Measurements from ENCODE around the gene ZBTB33. TPM values are rescaled to one million over a fixed set of nuclear protein-coding genes. Genes with fewer than 3 reads are reported as not detected.

Gene ZBTB33
- total and polyA plus RNA-seq, 2 donors, result 11.8 to 21.2 TPM

DNA sequence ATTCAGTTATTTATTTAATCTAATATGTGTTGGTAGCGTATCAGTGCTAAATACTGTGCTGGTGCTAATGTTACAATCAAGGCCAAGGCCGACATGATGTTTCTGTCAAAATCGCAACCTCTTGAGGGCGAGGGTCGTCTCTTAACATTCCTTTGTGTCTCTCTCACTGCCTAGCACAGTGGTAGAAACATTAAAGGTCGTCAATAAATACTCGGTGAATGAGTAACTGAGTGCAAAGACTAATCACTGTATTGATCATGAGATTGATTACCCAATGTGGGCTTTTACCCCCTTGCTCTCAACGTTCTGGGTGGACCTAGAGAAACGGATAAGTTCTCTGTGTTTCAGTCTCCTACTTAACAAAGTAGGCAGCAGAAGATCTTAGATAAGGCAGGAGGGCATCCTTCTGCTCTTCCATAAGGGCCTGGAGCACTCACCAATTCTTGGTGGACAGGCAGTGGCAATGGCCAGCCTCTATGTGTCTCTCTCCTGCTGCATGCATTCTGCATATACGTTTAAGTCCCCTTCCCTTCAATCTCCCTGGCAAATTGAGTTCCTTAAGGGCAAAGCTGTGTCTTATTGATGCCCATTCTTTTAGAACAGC, 30.5 kb downstream of the ZBTB33 start:
- WGBS, result 95% methylated on average over 10 of the region's 10 CpGs

GRCh38 chrX:120281761-120282160, 31.1 kb downstream of the ZBTB33 start:
- Histone ChIP-seq H3K4me1 (ENCODE audit: control insufficient read depth in 2 of 2, insufficient read depth in 2 of 2, low read length in 2 of 2) (no peaks in the 10 kb centered on the region), H3K4me3 (ENCODE audit: low read length in 2 of 2) (no peak overlapping the region), H3K27me3 (ENCODE audit: control insufficient read depth in 2 of 2, insufficient read depth in 1 of 2, low read length in 1 of 2) (no peaks in the 10 kb centered on the region), H3K36me3 (ENCODE audit: control insufficient read depth in 2 of 2, insufficient read depth in 2 of 2, low read length in 1 of 2) (no peaks in the 10 kb centered on the region), H3K27ac (ENCODE audit: low read depth in 1 of 2, low read length in 1 of 2) (no peak overlapping the region), H3K9me3 (ENCODE audit: control insufficient read depth in 2 of 2, insufficient read depth in 1 of 2, low read length in 1 of 2) (no peaks in the 10 kb centered on the region)
- 93% methylated on average over 4 of the region's 4 CpGs for WGBS
- DNase-seq (ENCODE audit: low read depth in 6 of 9, low spot score in 9 of 9), result no peak

More for the DNA sequence above, 30.5 kb downstream of the ZBTB33 start:
- Histone ChIP-seq H3K36me3 (ENCODE audit: control insufficient read depth in 2 of 2, insufficient read depth in 2 of 2, low read length in 1 of 2) (no peaks in the 10 kb centered on the region), H3K27ac (ENCODE audit: low read depth in 1 of 2, low read length in 1 of 2) (no peak overlapping the region), H3K4me1 (ENCODE audit: control insufficient read depth in 2 of 2, insufficient read depth in 2 of 2, low read length in 2 of 2) (no peaks in the 10 kb centered on the region), H3K9me3 (ENCODE audit: control insufficient read depth in 2 of 2, insufficient read depth in 1 of 2, low read length in 1 of 2) (no peaks in the 10 kb centered on the region), H3K27me3 (ENCODE audit: control insufficient read depth in 2 of 2, insufficient read depth in 1 of 2, low read length in 1 of 2) (no peaks in the 10 kb centered on the region), H3K4me3 (ENCODE audit: low read length in 2 of 2) (no peak overlapping the region)
- no peak for DNase-seq (ENCODE audit: low read depth in 6 of 9, low spot score in 9 of 9)

DNA sequence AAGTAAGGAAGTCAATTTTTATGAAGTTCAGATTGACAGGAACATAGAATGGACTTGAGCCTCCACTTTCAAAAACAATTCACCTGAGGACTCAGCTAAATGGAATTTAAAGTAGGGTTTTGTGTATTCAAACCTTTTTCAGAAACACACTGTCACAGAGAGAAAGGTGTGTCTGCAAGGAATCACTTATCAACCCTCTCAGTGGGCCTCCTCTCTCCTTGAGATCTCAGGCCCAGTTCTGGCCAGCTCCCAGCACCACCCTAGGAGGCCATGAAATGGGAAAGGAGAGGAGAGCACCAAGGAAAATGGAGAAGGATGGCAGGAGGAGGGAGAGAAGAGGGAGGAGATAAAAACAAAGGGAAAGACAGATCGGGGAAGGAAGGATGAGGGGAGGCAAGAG, 32.1 kb downstream of the ZBTB33 start:
- Histone ChIP-seq H3K9me3 (ENCODE audit: control insufficient read depth in 2 of 2, insufficient read depth in 1 of 2, low read length in 1 of 2) (no peaks in the 10 kb centered on the region), H3K27me3 (ENCODE audit: control insufficient read depth in 2 of 2, insufficient read depth in 1 of 2, low read length in 1 of 2) (no peaks in the 10 kb centered on the region), H3K36me3 (ENCODE audit: control insufficient read depth in 2 of 2, insufficient read depth in 2 of 2, low read length in 1 of 2) (no peaks in the 10 kb centered on the region), H3K27ac (ENCODE audit: low read depth in 1 of 2, low read length in 1 of 2) (no peak overlapping the region), H3K4me3 (ENCODE audit: low read length in 2 of 2) (no peak overlapping the region), H3K4me1 (ENCODE audit: control insufficient read depth in 2 of 2, insufficient read depth in 2 of 2, low read length in 2 of 2) (no peaks in the 10 kb centered on the region)
- WGBS, result 96% methylated on average over 1 of the region's 1 CpG
- no peak for DNase-seq (ENCODE audit: low read depth in 6 of 9, low spot score in 9 of 9)

DNA sequence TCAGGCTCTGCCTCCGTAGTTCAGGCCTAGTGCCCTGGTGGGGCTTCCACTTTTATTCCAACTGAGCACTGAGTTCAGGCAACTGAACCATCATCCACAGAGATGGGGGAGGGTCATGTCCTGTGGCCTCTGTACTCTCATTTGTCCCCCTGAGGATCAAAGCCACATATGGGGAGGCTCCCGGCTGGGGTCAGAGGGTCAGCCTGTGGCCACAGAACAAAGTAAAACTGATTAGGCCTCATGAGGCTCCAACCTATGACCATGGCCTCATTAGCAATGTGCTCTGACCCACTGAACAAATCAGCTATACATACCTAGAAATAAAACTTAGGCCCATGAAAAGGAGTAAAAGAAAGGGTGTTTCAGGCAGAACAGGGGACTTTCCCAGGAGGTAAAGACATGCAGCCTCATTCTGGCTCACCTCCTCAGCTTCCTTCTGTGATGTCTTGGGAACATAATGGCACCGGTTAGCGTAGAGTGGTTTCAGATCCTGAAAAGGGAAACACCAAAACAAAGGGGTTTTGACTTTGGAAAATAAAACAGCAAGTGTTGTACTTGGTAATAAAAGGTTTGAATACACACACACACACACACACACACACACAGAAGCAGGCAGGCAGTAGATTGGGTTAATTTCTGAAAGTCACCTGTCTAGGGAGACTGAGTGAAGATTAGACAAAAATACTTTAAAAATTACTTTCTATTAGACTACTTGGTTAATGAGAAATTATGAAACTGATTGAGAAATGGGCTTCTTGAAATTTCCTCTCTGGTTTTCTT, 36.3 kb downstream of the ZBTB33 start:
- 96% methylated on average over 4 of the region's 4 CpGs for WGBS
- H3K4me1 ChIP-seq (ENCODE audit: control insufficient read depth in 2 of 2, insufficient read depth in 2 of 2, low read length in 2 of 2), result no peaks in the 10 kb centered on the region
- H3K27ac ChIP-seq (ENCODE audit: low read depth in 1 of 2, low read length in 1 of 2), result no peak overlapping the region
- DNase-seq (ENCODE audit: low read depth in 6 of 9, low spot score in 9 of 9), result no peak
- H3K27me3 ChIP-seq (ENCODE audit: control insufficient read depth in 2 of 2, insufficient read depth in 1 of 2, low read length in 1 of 2), result no peaks in the 10 kb centered on the region
- no peaks in the 10 kb centered on the region for H3K9me3 ChIP-seq (ENCODE audit: control insufficient read depth in 2 of 2, insufficient read depth in 1 of 2, low read length in 1 of 2)
- no peak overlapping the region for H3K4me3 ChIP-seq (ENCODE audit: low read length in 2 of 2)
- H3K36me3 ChIP-seq (ENCODE audit: control insufficient read depth in 2 of 2, insufficient read depth in 2 of 2, low read length in 1 of 2), result no peaks in the 10 kb centered on the region

- Histone ChIP-seq H3K4me1 (ENCODE audit: control insufficient read depth in 2 of 2, insufficient read depth in 2 of 2, low read length in 2 of 2) (no peaks in the 10 kb centered on the region), H3K4me3 (ENCODE audit: low read length in 2 of 2) (no peak overlapping the region), H3K9me3 (ENCODE audit: control insufficient read depth in 2 of 2, insufficient read depth in 1 of 2, low read length in 1 of 2) (no peaks in the 10 kb centered on the region), H3K36me3 (ENCODE audit: control insufficient read depth in 2 of 2, insufficient read depth in 2 of 2, low read length in 1 of 2) (no peaks in the 10 kb centered on the region), H3K27me3 (ENCODE audit: control insufficient read depth in 2 of 2, insufficient read depth in 1 of 2, low read length in 1 of 2) (no peaks in the 10 kb centered on the region), H3K27ac (ENCODE audit: low read depth in 1 of 2, low read length in 1 of 2) (no peak overlapping the region)
- DNase-seq (ENCODE audit: low read depth in 6 of 9, low spot score in 9 of 9), result no peak
- 79% methylated on average over 3 of the region's 3 CpGs for WGBS
Observed at GRCh38 chrX:120287513-120288112, 37.0 kb downstream of the ZBTB33 start.

- DNase-seq (ENCODE audit: low read depth in 6 of 9, low spot score in 9 of 9), result no peak
- Histone ChIP-seq H3K36me3 (ENCODE audit: control insufficient read depth in 2 of 2, insufficient read depth in 2 of 2, low read length in 1 of 2) (no peaks in the 10 kb centered on the region), H3K9me3 (ENCODE audit: control insufficient read depth in 2 of 2, insufficient read depth in 1 of 2, low read length in 1 of 2) (no peaks in the 10 kb centered on the region), H3K4me1 (ENCODE audit: control insufficient read depth in 2 of 2, insufficient read depth in 2 of 2, low read length in 2 of 2) (no peaks in the 10 kb centered on the region), H3K27ac (ENCODE audit: low read depth in 1 of 2, low read length in 1 of 2) (no peak overlapping the region), H3K27me3 (ENCODE audit: control insufficient read depth in 2 of 2, insufficient read depth in 1 of 2, low read length in 1 of 2) (no peaks in the 10 kb centered on the region), H3K4me3 (ENCODE audit: low read length in 2 of 2) (no peak overlapping the region)
Observed at GRCh38 chrX:120290107-120290506, 39.5 kb downstream of the ZBTB33 start.

- no peak for DNase-seq (ENCODE audit: low read depth in 6 of 9, low spot score in 9 of 9)
- Histone ChIP-seq H3K27me3 (ENCODE audit: control insufficient read depth in 2 of 2, insufficient read depth in 1 of 2, low read length in 1 of 2) (no peaks in the 10 kb centered on the region), H3K4me3 (ENCODE audit: low read length in 2 of 2) (no peak overlapping the region), H3K9me3 (ENCODE audit: control insufficient read depth in 2 of 2, insufficient read depth in 1 of 2, low read length in 1 of 2) (no peaks in the 10 kb centered on the region), H3K36me3 (ENCODE audit: control insufficient read depth in 2 of 2, insufficient read depth in 2 of 2, low read length in 1 of 2) (no peaks in the 10 kb centered on the region), H3K27ac (ENCODE audit: low read depth in 1 of 2, low read length in 1 of 2) (no peak overlapping the region), H3K4me1 (ENCODE audit: control insufficient read depth in 2 of 2, insufficient read depth in 2 of 2, low read length in 2 of 2) (no peaks in the 10 kb centered on the region)
- WGBS, result 95% methylated on average over 6 of the region's 6 CpGs
Observed at GRCh38 chrX:120291211-120291610, 40.6 kb downstream of the ZBTB33 start.

GRCh38 chrX:120293015-120293414, 42.4 kb downstream of the ZBTB33 start:
- DNase-seq (ENCODE audit: low read depth in 6 of 9, low spot score in 9 of 9), result no peak
- Histone ChIP-seq H3K27me3 (ENCODE audit: control insufficient read depth in 2 of 2, insufficient read depth in 1 of 2, low read length in 1 of 2) (no peaks in the 10 kb centered on the region), H3K4me1 (ENCODE audit: control insufficient read depth in 2 of 2, insufficient read depth in 2 of 2, low read length in 2 of 2) (no peaks in the 10 kb centered on the region), H3K27ac (ENCODE audit: low read depth in 1 of 2, low read length in 1 of 2) (no peak overlapping the region), H3K9me3 (ENCODE audit: control insufficient read depth in 2 of 2, insufficient read depth in 1 of 2, low read length in 1 of 2) (no peaks in the 10 kb centered on the region), H3K36me3 (ENCODE audit: control insufficient read depth in 2 of 2, insufficient read depth in 2 of 2, low read length in 1 of 2) (no peaks in the 10 kb centered on the region), H3K4me3 (ENCODE audit: low read length in 2 of 2) (no peak overlapping the region)
- 93% methylated on average over 2 of the region's 2 CpGs for WGBS

- Histone ChIP-seq H3K27ac (ENCODE audit: low read depth in 1 of 2, low read length in 1 of 2) (no peak overlapping the region), H3K27me3 (ENCODE audit: control insufficient read depth in 2 of 2, insufficient read depth in 1 of 2, low read length in 1 of 2) (no peaks in the 10 kb centered on the region), H3K9me3 (ENCODE audit: control insufficient read depth in 2 of 2, insufficient read depth in 1 of 2, low read length in 1 of 2) (no peaks in the 10 kb centered on the region), H3K4me3 (ENCODE audit: low read length in 2 of 2) (no peak overlapping the region), H3K4me1 (ENCODE audit: control insufficient read depth in 2 of 2, insufficient read depth in 2 of 2, low read length in 2 of 2) (no peaks in the 10 kb centered on the region), H3K36me3 (ENCODE audit: control insufficient read depth in 2 of 2, insufficient read depth in 2 of 2, low read length in 1 of 2) (no peaks in the 10 kb centered on the region)
- DNase-seq (ENCODE audit: low read depth in 6 of 9, low spot score in 9 of 9), result no peak
Observed at GRCh38 chrX:120294651-120295050, 44.0 kb downstream of the ZBTB33 start.

Measured in thymus (tissue), 11 donors.